ENCODE measurements around the gene FXN. TPM values are rescaled to one million over a fixed set of nuclear protein-coding genes. Genes with fewer than 3 reads are reported as not detected.

Gene FXN
- total and polyA plus RNA-seq, 12 donors: 10.3 to 38.7 (median 22.0) TPM

- H3K9me3 ChIP-seq (replicated peaks in 1 of 3): no peaks in the 10 kb centered on the region
- no peaks in the 10 kb centered on the region for H3K27me3 ChIP-seq
- TF ChIP-seq, protein P1, sequence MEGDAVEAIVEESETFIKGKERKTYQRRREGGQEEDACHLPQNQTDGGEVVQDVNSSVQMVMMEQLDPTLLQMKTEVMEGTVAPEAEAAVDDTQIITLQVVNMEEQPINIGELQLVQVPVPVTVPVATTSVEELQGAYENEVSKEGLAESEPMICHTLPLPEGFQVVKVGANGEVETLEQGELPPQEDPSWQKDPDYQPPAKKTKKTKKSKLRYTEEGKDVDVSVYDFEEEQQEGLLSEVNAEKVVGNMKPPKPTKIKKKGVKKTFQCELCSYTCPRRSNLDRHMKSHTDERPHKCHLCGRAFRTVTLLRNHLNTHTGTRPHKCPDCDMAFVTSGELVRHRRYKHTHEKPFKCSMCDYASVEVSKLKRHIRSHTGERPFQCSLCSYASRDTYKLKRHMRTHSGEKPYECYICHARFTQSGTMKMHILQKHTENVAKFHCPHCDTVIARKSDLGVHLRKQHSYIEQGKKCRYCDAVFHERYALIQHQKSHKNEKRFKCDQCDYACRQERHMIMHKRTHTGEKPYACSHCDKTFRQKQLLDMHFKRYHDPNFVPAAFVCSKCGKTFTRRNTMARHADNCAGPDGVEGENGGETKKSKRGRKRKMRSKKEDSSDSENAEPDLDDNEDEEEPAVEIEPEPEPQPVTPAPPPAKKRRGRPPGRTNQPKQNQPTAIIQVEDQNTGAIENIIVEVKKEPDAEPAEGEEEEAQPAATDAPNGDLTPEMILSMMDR (IDR thresholded peaks at IDR 0.05): no peak
- TF ChIP-seq POLR2A (IDR thresholded peaks at IDR 0.05): no peak
- H3K36me3 ChIP-seq (replicated peaks in 1 of 2): no peaks in the 10 kb centered on the region
- WGBS, 4 donors: 56 to 57% (median 57%) methylated on average over 10 of the region's 10 CpGs
- H3K4me3 ChIP-seq: peak overlapping the region in 2 of 4 donors; percentile 72 to 82
- intact Hi-C loops (cut with DNase I): no loop called here
- H3K27ac ChIP-seq: peak overlapping the region in 3 of 5 donors; percentile 86 to 94 (median 88)
- no peak for DNase-seq
- peaks cover 4 to 11% of the 10 kb centered on the region in 2 donors for H3K4me1 ChIP-seq (replicated peaks in 1 of 2)
Observed at GRCh38 chr9:69036799-69037198, 1.2 kb downstream of the FXN start.

DNA sequence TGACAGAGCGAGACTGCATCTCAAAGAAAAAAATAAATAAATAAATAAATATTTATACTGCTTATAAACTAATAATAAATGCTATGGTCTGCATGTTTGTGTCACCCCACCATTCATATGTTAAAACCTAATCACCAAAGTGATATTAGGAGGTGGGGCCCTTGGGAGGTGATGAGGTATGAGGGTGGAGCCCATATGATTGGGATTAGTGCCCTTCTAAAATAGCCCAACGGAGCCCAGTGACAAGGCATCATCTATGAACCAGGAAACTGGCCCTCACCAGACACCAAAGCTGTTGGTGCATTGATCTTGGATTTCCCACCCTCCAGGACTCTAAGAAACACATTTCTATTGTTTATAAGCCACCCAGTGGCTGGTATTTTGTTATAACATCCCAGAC, 5.1 kb downstream of the FXN start:
- H3K4me1 ChIP-seq (replicated peaks in 1 of 2): peaks cover 15 to 28% of the 10 kb centered on the region in 2 donors
- no peaks in the 10 kb centered on the region for H3K36me3 ChIP-seq (replicated peaks in 1 of 2)
- intact Hi-C loops (cut with DNase I): no loop called here
- no peaks in the 10 kb centered on the region for H3K27me3 ChIP-seq
- H3K27ac ChIP-seq: no peak overlapping the region
- WGBS, 4 donors: 95 to 100% (median 98%) methylated on average over 2 of the region's 2 CpGs
- DNase-seq: no peak
- no peak for TF ChIP-seq POLR2A (IDR thresholded peaks at IDR 0.05)
- TF ChIP-seq, protein P1 (IDR thresholded peaks at IDR 0.05): no peak
- no peaks in the 10 kb centered on the region for H3K9me3 ChIP-seq (replicated peaks in 1 of 3)
- H3K4me3 ChIP-seq: no peak overlapping the region

- peak overlapping the region in 2 of 5 donors; percentile 44 to 51 for H3K27ac ChIP-seq
- peaks cover 11 to 23% of the 10 kb centered on the region in 2 donors for H3K4me1 ChIP-seq (replicated peaks in 1 of 2)
- intact Hi-C loops (cut with DNase I): no loop called here
- H3K27me3 ChIP-seq: no peaks in the 10 kb centered on the region
- H3K4me3 ChIP-seq: no peak overlapping the region
- TF ChIP-seq, protein P1 (IDR thresholded peaks at IDR 0.05): no peak
- TF ChIP-seq POLR2A (IDR thresholded peaks at IDR 0.05): no peak
- peak in 4 of 7 donors; percentile 19 to 61 (median 34) for DNase-seq
- 42 to 46% (median 44%) methylated on average over 9 of the region's 9 CpGs for WGBS, 4 donors
- H3K9me3 ChIP-seq (replicated peaks in 1 of 3): no peaks in the 10 kb centered on the region
- peaks cover 0 to 18% of the 10 kb centered on the region in 2 donors for H3K36me3 ChIP-seq (replicated peaks in 1 of 2)
Observed at GRCh38 chr9:69044240-69045219, 9.0 kb downstream of the FXN start.

DNA sequence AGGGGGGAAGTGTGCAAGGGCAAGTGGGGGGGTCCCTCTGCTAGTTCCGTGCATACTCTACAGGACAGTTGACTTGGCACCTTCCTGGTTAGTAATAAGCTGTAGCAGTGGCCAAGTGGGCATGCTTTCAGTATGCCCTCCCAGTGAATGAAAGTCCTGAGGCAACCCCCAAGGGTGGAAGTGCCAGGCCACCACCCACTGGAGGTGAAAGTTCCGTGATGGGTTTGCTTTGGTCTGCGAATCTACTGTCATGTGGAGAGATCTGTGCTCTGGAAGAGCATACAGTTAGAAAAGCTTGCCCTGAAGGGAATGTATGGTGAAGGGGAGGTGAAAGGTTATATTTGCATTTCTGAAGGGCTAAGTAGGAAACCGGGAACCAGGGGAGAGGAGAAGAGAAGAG, 10.3 kb downstream of the FXN start:
- Histone ChIP-seq H3K27me3 (no peaks in the 10 kb centered on the region), H3K4me1 (replicated peaks in 1 of 2) (peaks cover 13 to 23% of the 10 kb centered on the region in 2 donors), H3K4me3 (no peak overlapping the region), H3K36me3 (replicated peaks in 1 of 2) (peaks cover 0 to 23% of the 10 kb centered on the region in 2 donors), H3K27ac (no peak overlapping the region), H3K9me3 (replicated peaks in 1 of 3) (no peaks in the 10 kb centered on the region)
- 83 to 90% (median 88%) methylated on average over 4 of the region's 4 CpGs for WGBS, 4 donors
- intact Hi-C loops (cut with DNase I): no loop called here
- no peak for DNase-seq
- TF ChIP-seq, protein P1 (IDR thresholded peaks at IDR 0.05): no peak
- TF ChIP-seq POLR2A (IDR thresholded peaks at IDR 0.05): no peak
